ENCODE results near the gene MTMR2.

DNA sequence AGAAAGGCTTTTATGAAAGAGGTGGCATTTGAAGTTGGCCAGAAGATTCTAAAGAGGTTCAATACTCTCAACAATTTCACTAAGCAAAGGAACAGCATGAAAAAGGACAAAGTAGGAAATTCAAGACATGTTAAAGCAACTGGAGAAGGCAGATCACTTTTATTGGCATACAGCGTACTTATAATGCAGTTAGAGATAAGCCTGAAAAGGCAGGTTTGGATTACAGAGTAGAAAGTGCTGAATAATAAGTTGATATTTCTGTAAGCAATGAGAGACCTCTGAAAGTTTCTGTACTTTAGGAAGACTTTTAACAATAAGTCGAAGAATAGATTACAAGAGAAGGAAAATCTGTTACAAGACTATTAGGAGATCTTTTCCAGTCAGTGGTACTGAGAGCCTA, 25.1 kb downstream of the MTMR2 start:
- TF ChIP-seq CTCF (IDR thresholded peaks at IDR 0.05 in 4 of 5, conservative IDR thresholded peaks at IDR 0.05 in 1 of 5) (no peak), POLR2A (IDR thresholded peaks at IDR 0.05) (no peak)
